IMR-90 (cell line): Measurements from ENCODE around the gene OVOL1.

Experiments used
- BHLHE40 ChIP-seq: fragments of 150-350 bp; IDR thresholded peaks from 2 replicates; pipeline ENCODE4 v1.6.1; 2016; ENCODE audit warnings: mild to moderate bottlenecking, low read depth, low read length
- CEBPB ChIP-seq: IDR thresholded peaks from 2 replicates; pipeline ENCODE4 v1.6.1; 2012; ENCODE audit warnings: low read depth, low read length, improper control_type of control experiment
- CHD1 ChIP-seq: IDR thresholded peaks from 2 replicates; pipeline ENCODE4 v1.6.1; 2012; ENCODE audit warnings: low read depth, low read length, improper control_type of control experiment
- CTCF ChIP-seq: conservative IDR thresholded peaks from 2 replicates; pipeline ENCODE4 v1.5.1; 2012; ENCODE audit warnings: mild to moderate bottlenecking, low read depth, low read length, improper control_type of control experiment
- MAFK ChIP-seq: IDR thresholded peaks from 2 replicates; pipeline ENCODE4 v1.6.1; 2012; ENCODE audit warnings: low read depth, low read length, improper control_type of control experiment
- MXI1 ChIP-seq: IDR thresholded peaks from 2 replicates; pipeline ENCODE4 v1.6.1; 2012; ENCODE audit warnings: low read depth, mild to moderate bottlenecking, low read length, moderate library complexity, borderline replicate concordance
- NFE2L2 ChIP-seq: fragments of 150-350 bp; IDR thresholded peaks from 2 replicates; pipeline ENCODE4 v1.6.1; 2016; ENCODE audit warnings: low read depth, mild to moderate bottlenecking, low read length
- POLR2A ChIP-seq: IDR thresholded peaks from 2 replicates; pipeline ENCODE4 v1.6.1; 2012; ENCODE audit warnings: mild to moderate bottlenecking, low read depth, low read length
- RAD21 ChIP-seq: IDR thresholded peaks from 2 replicates; pipeline ENCODE4 v1.6.1; 2012; ENCODE audit warnings: low read length, improper control_type of control experiment
- RCOR1 ChIP-seq: IDR thresholded peaks from 2 replicates; pipeline ENCODE4 v1.6.1; 2012; ENCODE audit warnings: mild to moderate bottlenecking, low read length, improper control_type of control experiment; ENCODE audit not compliant: insufficient replicate concordance
- RFX5 ChIP-seq: IDR thresholded peaks from 2 replicates; pipeline ENCODE4 v1.8.0; 2012; ENCODE audit warnings: low read depth, mild to moderate bottlenecking, low read length, moderate library complexity

DNA sequence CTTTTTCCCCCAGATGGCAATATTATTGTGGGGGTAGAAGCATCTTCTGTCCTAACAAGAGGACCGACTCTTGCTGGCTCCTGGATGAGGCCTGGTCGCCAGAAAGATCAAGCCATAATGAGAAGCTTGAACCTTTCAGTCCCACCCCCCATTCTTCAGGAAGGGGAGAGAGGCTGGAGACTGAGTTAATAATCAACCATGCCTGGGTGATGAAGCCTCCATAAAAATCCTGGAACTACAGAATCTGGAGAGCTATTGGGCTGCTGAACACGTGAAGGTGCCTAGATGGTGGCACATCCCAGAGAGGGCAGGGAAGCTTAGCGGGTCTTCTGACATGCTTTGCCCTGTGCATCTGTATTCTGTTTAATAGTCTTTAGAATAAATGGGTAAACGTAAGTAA, 22.4 kb upstream of the OVOL1 start:
- TF ChIP-seq CTCF (no peak), BHLHE40 (no peak), POLR2A (no peak), MXI1 (no peak), CHD1 (no peak), RAD21 (no peak), NFE2L2 (no peak), RFX5 (no peak), RCOR1 (no peak), MAFK (no peak), CEBPB (no peak)
